ENCODE data around the gene PDGFRA. TPM values are rescaled to one million over a fixed set of nuclear protein-coding genes. Genes with fewer than 3 reads are reported as not detected.
"Not testable (repeated sequence)": the region's sequence is repeated elsewhere in the genome, so short reads cannot be mapped to it uniquely, and the experiment has no call there.

The PDGFRA gene
- total RNA-seq, 1 donor from 2014 or later = 131 TPM

- ATAC-seq (no peak), DNase-seq (ENCODE audit: low spot score) (no peak)
- intact Hi-C loops (cut with DNase I) = no loop called here
Measured at GRCh38 chr4:54290980-54291379, 61.9 kb downstream of the PDGFRA start.

- intact Hi-C loops (cut with DNase I) = no loop called here
- peak; percentile 72 for ATAC-seq
- no peak for DNase-seq (ENCODE audit: low spot score)
Measured at GRCh38 chr4:54296548-54297203, 67.6 kb downstream of the PDGFRA start.

GRCh38 chr4:54308110-54308509, 79.0 kb downstream of the PDGFRA start:
- DNase-seq (ENCODE audit: low spot score) (no peak), ATAC-seq (no peak)
- intact Hi-C loops (cut with DNase I) = no loop called here

GRCh38 chr4:54315561-54316538, 86.8 kb downstream of the PDGFRA start:
- intact Hi-C loops (cut with DNase I) = no loop called here
- DNase-seq (ENCODE audit: low spot score) (no peak), ATAC-seq (peak; percentile 41)

- intact Hi-C loops (cut with DNase I) = no loop called here
- DNase-seq (ENCODE audit: low spot score) (no peak), ATAC-seq (no peak)
Measured at GRCh38 chr4:54317690-54318089, 88.6 kb downstream of the PDGFRA start.

- no peak for ATAC-seq
- intact Hi-C loops (cut with DNase I) = no loop called here
Measured at GRCh38 chr4:54318904-54319303, 89.8 kb downstream of the PDGFRA start.

GRCh38 chr4:54320826-54321685, 92.0 kb downstream of the PDGFRA start:
- ATAC-seq = no peak
- intact Hi-C loops (cut with DNase I) = no loop called here
- no peak for DNase-seq (ENCODE audit: low spot score)

More at GRCh38 chr4:54318904-54319303, 89.8 kb downstream of the PDGFRA start:
- no peak for DNase-seq (ENCODE audit: low spot score)

- intact Hi-C loops (cut with DNase I) = no loop called here
- DNase-seq (ENCODE audit: low spot score) (peak; percentile 68), ATAC-seq (peak; percentile 68)
Measured at GRCh38 chr4:54322818-54323417, 93.8 kb downstream of the PDGFRA start.

- DNase-seq (ENCODE audit: low spot score) (no peak), ATAC-seq (no peak)
- intact Hi-C loops (cut with DNase I) = no loop called here
Measured at GRCh38 chr4:54330896-54331295, 101.8 kb downstream of the PDGFRA start.

DNA sequence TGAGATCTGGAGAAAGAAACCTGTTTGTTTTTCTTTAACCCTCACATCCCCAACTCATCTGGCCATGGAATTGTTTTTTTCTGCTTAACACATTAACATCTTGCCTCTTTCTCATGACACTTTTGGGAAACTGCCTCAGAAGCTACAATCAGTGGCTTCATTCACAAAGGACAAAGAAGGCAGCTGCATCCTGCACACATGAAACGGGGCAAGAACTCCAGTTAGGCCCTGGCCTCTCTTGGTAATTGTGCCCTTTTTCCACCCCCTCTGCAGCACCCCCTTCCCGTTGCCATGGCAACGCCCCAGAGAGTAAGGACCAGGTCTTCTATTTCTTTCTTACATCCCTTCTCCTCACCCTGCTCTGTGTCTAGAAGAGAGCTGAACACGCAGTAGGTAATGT, 103.4 kb downstream of the PDGFRA start:
- no peak for ATAC-seq
- intact Hi-C loops (cut with DNase I) = no loop called here
- no peak for DNase-seq (ENCODE audit: low spot score)

DNA sequence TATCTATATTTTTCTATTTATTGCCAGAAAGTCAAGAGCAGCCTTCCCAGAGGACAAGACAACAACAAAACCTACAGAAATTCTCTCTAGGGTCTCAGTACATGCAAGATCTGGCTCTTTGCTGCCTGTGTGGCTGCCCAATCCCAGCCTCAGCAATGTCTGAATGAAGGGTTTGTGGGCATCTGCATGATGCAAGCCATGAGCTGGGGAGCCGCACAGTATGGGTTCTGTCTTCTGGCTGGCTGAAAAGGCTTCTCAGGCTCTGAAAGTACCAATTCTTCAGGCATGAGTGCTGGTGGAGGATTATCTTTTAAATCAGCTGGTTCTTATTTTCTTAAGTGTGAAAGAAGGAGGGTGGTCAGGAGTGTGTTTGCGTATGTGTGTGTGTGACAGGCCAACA, 104.6 kb downstream of the PDGFRA start:
- intact Hi-C loops (cut with DNase I) = no loop called here
- no peak for ATAC-seq
- no peak for DNase-seq (ENCODE audit: low spot score)

- DNase-seq (ENCODE audit: low spot score); ATAC-seq; intact Hi-C loops (cut with DNase I): not testable (repeated sequence)
Measured at GRCh38 chr4:54334769-54335168, 105.7 kb downstream of the PDGFRA start.

- ATAC-seq (no peak), DNase-seq (ENCODE audit: low spot score) (no peak)
- intact Hi-C loops (cut with DNase I) = no loop called here
Measured at GRCh38 chr4:54337009-54337408, 107.9 kb downstream of the PDGFRA start.

- DNase-seq (ENCODE audit: low spot score); intact Hi-C loops (cut with DNase I); ATAC-seq: not testable (repeated sequence)
Measured at GRCh38 chr4:54342067-54342466, 113.0 kb downstream of the PDGFRA start.

Other genes starting within 250 kb of the PDGFRA start
- gene CHIC2, start 164.7 kb upstream of the PDGFRA start, total RNA-seq = 34.2 TPM
- 0.58 TPM for gene GSX2, start 129.1 kb upstream of the PDGFRA start, total RNA-seq